Right ventricle myocardium superior (tissue), 1 donor: Measurements from ENCODE around the gene TNS4. TPM values are rescaled to one million over a fixed set of nuclear protein-coding genes. Genes with fewer than 3 reads are reported as not detected.
A peak's percentile ranks its signal among the peaks of the same experiment; 100 is the strongest.

Source experiments
- ATAC-seq: fragments of 200-7000 bp; cut with Tn5 transposase; one replicate; pipeline ENCODE4 v1.9.1; 2020; ENCODE audit warnings: mild to moderate bottlenecking; ENCODE audit not compliant: poor library complexity
- DNase-seq: peaks from one replicate; pipeline ENCODE4 v3.0.0-alpha.2; 2020
- intact Hi-C: fragments of 100-400 bp; cut with DNase I; formaldehyde crosslinking; loops from one replicate; pipeline ENCODE4 v1.11.2; 2022
- total RNA-seq: library from RNA; stranded (reverse); fragmentation: NEBNext Ultra II Directional; extraction: Animal tissue kit (Norgen Biotek cat#: 25700); gene quantifications from one replicate; pipeline ENCODE4 v1.2.1, GENCODE V29; 2021
- donor health status: DM: no; HTN: yes; CAD: no; lungs with severe emphysema.

TNS4 gene
- total RNA-seq, 1 donor from 2014 or later = not detected

DNA sequence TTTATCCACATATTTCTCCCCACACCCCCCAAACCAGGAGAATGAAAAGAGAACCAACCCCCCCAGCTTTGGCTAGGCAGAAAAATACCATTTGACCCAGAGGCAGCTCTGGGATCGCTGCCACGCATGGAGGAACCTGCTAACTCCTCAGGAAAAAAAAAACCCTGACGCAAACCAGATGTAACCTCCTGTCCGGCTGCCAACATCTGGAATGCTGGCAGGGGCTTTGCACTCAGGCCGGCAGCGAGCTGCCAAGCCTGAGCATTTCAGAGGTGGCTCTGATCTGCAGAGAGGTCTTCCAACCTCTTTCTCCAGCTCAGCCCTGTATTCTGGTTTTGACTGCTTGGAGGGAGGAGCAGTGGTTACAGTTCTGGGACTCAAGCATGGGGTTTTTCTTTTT lies 50.0 kb downstream of the TNS4 start:
- ATAC-seq (peak; percentile 78), DNase-seq (peak; percentile 92)
- intact Hi-C loops = no loop called here

DNA sequence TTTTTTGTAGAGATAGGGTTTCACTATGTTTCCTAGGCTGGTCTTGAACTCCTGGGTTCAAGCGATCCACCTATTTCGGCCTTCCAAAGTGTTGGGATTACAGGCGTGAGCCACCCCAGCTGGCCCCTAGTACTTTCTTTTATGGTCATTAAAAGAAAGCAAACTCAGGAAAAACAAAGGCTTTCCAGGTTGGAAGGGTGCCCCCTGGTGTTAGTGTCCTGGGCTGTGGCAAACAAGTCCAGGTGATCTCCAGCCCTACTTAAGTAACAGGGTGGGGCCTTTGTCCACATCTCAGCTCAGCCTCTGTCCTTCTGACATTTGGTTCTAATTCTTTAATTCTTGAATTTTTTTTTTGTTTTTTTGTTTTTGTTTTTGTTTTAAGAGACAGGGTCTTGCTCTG lies 51.2 kb downstream of the TNS4 start:
- no peak for ATAC-seq
- no peak for DNase-seq
- intact Hi-C loops = no loop called here

DNA sequence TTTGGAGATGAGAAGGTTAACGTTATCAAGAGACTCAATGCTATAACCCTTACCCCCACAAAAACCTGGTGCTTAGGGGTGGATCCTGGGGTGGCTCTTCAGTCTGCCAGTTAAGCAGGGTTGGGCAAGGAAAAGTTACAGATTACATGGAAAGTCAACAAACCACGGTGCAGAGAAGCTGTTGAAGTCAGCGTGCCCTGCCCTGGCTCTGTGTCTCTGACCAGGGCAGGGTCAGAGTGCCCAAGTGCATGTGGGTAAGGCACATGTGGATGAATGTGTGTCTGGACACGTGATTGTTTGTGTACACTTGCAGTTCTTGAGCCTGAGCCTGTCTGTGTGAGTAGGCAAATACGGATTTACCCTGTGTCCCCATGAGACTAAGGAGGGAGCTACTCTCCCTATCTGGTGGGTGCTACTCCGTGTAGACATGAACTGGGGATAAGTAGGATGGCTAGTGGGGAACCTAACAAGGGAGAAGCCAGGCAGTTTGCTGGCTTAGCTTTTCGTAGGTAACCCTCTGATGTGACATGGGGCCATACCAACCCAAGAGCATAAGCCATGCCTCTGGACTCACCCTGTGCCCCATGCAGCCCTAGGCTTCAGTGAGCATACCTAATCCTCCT lies 52.7 kb downstream of the TNS4 start:
- intact Hi-C loops = no loop called here
- DNase-seq = no peak

DNA sequence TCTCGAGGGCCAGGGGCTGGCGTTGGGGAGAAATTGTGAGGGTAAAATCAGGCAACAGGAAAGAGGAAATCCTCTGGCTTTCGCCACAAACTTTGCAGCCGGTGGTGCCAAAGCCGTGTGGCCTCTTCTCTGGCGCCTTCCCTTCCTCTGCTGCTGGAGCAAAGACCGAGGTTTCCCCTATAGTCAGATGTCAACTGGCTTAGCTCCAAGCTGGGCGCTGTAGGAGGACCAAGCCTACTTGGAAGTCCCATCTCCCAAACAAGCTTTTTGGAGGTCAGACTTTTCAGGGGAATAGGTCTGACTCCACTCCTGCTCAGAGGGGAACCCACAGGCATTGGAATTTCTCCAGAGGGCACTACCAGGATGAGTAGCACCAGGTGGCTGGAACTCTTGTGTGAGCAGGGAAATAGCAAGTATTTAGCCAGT lies 53.2 kb downstream of the TNS4 start:
- ATAC-seq (no peak), DNase-seq (peak; percentile 72)
- intact Hi-C loops = no loop called here

More for the DNA sequence above, 52.7 kb downstream of the TNS4 start:
- no peak for ATAC-seq

DNA sequence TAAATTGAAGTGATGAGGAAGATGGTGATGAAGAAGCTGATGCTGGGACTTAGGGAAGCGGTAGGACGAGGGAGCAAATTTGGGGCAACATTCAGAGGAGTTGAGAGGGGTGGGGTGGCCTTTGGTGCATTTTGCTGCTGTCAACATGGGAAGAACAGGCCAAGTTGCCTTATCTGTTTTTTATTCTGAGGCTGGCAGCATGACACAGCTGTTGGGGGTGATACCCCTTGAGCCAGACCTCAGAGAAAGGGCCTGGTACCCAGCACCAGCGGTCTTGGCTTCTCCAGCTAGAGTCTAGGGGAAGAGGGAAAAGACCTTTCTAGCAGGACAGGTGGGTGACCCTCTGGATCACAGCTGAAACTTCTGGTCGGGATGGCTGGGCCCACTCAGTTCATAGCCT lies 53.6 kb downstream of the TNS4 start:
- intact Hi-C loops = no loop called here
- no peak for ATAC-seq
- DNase-seq = no peak

DNA sequence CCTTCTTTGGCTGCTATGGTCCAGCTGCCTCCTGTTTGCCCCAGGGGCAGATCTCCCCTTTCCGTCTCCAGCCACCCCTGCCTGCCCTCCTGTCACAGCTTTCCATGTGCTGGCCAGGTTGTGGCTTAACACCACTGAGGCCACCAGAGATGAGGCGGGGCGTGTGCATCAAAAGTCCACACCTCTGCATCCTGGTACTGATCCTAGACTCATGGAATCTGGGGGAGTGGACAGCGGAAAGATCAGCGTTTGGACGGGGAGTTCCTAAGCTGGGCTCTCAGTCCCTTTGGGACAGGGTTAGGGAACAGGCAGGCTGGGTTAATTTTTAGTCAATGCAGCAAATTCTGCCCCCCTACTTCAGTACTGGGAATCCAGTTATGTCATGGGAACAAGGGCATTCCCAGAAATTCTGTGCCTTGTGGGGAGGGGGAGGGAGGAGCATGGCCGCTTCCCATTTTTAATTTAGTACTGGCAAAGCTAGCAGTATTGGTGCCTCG lies 54.2 kb downstream of the TNS4 start:
- intact Hi-C loops = no loop called here
- ATAC-seq (peak; percentile 33), DNase-seq (peak; percentile 70)

DNA sequence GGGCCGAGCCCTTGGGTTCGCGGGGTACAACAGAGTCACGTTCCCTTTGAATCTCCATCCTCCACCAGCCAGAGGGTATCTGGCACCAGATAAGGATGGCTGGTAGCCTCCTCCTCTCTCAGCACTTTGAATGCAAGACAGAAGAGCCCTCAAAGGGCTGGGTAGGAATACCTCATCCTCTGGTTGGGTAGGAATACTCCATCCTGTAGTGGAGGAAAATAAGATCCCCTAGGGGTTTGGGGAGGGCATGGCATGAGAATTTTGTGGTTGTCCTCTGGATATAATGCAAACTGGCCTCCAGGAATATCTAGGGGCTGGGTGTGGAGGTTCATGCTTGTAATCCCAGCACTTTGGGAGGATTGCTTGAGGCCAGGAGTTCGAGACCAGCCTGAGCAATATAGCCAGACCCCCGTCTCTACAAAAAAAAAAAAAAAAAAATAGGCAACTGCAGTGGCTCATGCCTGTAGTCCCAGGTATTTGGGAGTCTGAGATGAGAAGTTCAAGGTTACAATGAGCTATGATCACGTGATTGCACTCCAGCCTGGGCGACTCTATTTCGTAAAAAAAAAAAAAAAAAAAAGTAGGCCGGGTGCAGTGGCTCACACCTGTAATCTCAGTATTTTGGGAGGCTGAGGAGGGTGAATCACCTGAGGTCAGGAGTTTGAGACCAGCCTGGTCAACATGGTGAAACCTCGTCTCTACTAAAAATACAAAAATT lies 55.5 kb downstream of the TNS4 start:
- ATAC-seq (no peak), DNase-seq (no peak)
- intact Hi-C loops = no loop called here

DNA sequence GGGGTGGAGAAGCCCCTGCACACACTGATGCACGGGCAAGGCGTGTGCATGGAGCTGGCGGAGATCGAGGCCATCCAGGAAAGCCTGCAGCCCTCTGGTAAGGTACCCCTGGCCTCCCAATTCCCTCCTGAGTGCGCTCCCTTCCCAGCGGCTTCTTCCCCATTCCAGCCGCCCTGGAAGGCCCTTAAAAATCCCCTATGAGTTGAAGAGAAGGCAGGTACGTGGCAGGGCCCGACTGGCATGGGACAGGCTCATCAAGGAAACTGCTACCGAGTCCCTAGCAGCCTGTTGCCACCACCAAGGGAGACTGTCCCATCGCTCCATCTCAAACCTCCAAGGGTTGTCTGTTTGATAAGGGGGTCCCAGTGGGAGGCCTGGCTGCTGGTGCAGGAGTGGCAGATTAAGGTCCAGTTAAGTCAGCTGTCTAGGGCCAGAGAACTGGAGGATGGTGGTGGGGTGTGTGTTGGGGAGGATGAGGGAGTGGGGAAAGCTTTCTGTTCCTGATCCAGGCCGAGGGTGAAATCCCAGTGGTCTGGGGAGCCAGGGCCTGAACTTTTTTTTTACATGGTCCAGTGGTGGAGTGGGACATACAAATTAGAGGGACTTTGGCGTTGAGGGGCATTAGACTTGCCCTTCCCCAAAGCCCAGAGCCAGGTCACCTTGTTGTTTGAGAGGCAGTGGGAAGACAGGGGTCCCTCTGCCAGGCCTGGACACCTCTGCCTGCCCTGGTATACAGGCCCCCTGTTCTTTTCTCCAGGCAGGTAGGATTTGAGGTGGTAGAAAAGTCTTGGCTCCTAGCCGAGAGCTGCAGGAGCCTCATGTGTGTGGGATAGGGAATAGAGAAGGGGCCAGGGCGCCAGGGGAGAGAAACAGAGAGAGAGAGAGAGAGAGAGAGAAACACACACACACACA lies 57.2 kb downstream of the TNS4 start:
- ATAC-seq = no peak
- DNase-seq = no peak
- intact Hi-C loops = loop anchor here (2.0 to 5.0 kb wide), 2 partner anchors 93 to 117 kb away; no protein-coding TSS in a partner anchor

DNA sequence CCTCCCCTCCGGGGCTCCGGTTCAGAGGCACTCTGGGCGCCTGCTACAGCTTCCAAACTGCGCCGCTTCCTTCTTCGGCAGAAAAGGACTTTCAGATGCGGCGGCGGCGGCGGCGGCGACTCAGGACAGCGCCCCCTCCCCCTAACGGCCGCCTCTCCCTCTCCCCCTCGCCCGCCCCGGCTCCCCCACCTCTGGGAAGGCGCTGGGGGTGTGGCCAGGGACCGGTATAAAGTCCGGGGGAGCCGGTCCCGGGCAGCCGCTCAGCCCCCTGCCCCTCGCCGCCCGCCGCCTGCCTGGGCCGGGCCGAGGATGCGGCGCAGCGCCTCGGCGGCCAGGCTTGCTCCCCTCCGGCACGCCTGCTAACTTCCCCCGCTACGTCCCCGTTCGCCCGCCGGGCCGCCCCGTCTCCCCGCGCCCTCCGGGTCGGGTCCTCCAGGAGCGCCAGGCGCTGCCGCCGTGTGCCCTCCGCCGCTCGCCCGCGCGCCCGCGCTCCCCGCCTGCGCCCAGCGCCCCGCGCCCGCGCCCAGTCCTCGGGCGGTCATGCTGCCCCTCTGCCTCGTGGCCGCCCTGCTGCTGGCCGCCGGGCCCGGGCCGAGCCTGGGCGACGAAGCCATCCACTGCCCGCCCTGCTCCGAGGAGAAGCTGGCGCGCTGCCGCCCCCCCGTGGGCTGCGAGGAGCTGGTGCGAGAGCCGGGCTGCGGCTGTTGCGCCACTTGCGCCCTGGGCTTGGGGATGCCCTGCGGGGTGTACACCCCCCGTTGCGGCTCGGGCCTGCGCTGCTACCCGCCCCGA lies 58.0 kb downstream of the TNS4 start, which contains the start of gene IGFBP4:
Gene IGFBP4 (plus strand): TSS at position 255 of the 792 bp plus-strand sequence. CDS start 286 bp downstream, at position 541.
- DNase-seq (peak; percentile 90), ATAC-seq (peak; percentile 73)
- intact Hi-C loops = loop anchor here (2.0 to 5.0 kb wide), 2 partner anchors 94 to 117 kb away; no protein-coding TSS in a partner anchor

DNA sequence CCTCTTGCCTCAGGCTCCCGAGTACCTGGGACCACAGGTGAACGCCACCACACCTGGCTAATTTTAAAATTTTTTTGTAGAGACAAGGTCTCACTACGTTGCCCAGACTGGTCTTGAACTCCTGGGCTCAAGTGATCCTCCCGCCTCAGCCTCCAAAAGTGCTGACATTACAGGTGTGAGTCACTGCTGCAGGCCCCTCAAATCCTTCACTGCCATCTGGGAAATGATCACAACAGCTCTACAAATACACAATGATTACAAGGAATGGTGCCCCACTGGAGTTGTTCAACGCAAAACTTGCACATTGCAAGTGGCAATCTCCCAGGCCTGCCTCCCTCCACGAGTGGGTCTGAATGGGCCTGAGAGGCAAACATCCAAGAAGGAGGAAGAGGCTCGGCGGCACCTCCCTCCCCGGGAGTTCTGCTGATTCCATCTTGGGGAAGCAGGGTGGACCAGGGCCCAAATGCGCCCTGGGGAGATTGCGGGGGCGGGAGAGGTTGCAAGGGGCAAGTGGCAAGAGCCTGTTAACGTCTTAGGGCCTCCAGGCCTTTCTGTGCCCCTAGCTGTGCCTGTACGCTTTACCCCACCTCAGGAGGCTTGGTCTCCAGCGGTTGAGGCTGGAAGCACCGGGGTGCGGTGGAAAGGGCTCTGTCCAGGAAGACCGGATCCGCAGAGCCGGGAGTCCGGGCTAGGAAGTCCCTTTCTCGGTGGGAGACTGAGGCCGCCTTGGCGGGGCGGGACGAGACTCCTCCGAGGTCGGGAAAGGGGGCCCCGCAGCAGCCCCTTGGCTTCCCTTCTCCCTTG lies 58.8 kb downstream of the TNS4 start:
- peak; percentile 28 for ATAC-seq
- intact Hi-C loops = loop anchor here (2.0 to 5.0 kb wide), 2 partner anchors 95 to 118 kb away; no protein-coding TSS in a partner anchor
- DNase-seq = peak; percentile 80

DNA sequence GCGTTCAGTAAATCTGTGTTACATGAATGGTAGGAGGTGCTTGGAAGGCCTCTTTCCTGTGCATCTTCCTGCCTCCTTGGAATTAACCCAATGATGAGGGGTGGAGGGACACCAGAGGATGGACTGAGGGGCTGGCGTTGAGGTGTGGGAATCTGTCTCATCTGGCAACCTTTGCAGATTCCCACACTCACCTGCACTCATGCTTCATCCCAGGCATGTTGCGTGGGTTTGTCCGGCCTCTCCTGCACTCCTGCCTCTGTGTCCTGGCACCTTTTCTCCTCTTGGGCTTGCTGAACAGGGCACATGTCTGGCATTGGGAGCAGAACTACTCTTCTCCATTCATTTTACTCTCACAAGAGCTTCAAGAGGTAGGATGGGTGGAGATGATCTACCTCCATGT lies 61.3 kb downstream of the TNS4 start:
- DNase-seq = no peak
- ATAC-seq = no peak
- intact Hi-C loops = loop anchor here (2.0 to 5.0 kb wide), 2 partner anchors 37 to 97 kb away; no protein-coding TSS in a partner anchor

DNA sequence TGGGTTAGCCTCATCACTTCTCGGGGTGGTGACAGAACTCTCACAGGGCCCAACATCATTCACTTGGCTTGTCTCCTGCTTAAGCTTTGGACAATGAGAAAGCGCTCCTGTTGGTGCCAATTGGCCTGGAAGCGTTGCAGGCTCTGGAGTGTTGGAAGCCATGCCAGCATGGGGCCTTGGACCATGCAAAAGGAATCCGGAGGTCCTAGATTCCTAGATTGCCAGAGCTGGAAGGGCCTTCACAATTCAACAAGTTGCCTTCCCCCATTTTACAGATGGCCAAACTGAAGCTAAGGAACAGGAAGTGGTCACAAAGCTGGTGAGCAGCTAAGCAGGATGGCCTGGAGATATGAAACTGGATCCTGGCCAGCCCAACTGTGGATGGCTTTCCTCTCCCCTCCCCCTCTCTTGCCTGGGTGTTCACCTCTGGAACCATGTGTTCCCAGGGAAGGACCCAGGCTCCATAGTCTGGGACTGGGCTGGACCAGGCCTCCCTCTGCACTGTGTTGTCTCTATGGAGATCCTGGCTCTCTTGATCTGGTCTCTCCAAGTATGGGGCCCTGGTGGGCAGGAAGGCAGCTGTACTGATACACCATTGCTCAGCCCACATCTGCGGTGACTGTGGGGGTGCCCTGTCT lies 64.2 kb downstream of the TNS4 start:
- intact Hi-C loops = no loop called here
- peak; percentile 51 for DNase-seq
- peak; percentile 76 for ATAC-seq

DNA sequence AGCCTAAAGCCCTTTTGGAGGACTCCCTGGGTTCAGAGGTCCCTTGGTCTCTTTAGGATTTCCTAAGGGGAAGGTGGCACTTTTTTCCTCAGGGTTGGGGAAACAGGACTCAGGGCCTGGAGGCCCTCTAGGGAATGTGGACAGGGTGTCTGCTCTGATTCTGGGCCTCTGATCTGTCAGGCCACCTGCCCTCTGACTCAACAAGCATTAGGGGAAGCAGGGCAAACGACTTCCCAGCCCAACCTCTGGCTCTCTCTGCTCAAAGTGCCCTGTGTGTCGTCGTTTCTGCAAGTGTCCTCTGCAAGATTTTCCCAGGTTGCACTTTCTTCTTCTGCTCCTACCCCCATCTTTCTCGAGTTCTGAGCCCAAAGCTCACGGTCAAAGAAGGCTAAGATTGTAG lies 64.8 kb downstream of the TNS4 start:
- no peak for DNase-seq
- intact Hi-C loops = no loop called here

DNA sequence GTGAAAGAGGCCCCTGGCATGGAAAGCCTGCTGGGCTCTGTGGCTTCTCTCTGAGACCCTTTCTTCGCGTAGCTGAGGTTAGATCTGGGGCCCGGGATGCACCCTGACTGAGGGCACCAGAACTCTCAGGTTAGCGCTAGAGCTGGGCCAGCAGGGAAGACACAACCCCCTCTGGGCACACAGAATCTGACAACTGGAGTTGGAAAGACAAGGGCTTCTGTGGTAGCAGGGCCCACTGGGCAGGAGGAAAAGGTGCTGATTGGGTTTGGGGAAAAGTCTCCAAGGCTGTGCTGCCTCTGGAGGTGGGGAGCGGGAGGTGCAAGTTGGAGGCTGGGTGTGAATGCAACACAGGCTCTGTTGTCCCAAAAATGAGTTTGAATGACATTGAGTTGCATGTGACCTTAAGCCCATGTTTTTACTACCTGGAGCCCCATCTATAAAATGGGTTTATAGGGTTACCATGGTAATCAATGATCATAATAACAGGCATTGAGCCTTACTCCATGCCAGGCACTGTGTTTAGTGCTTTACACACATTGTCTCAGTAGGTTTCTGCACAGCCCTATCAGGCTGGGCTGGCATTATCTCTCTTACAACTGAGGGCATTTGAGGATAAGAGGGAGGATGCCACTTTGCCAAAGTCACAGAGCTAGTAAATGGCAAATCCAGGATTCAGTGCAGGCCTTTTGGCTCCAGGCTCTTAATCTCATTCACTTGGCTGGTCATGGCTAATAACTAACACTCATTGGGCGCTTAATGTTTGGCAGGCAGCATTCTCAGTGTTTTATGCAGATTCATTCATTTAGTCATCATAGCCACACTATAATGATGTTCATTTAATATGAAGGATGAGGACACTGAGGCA lies 67.6 kb downstream of the TNS4 start:
- ATAC-seq = peak; percentile 26
- intact Hi-C loops = no loop called here
- no peak for DNase-seq

More for the DNA sequence above, 64.8 kb downstream of the TNS4 start:
- ATAC-seq = peak; percentile 4

DNA sequence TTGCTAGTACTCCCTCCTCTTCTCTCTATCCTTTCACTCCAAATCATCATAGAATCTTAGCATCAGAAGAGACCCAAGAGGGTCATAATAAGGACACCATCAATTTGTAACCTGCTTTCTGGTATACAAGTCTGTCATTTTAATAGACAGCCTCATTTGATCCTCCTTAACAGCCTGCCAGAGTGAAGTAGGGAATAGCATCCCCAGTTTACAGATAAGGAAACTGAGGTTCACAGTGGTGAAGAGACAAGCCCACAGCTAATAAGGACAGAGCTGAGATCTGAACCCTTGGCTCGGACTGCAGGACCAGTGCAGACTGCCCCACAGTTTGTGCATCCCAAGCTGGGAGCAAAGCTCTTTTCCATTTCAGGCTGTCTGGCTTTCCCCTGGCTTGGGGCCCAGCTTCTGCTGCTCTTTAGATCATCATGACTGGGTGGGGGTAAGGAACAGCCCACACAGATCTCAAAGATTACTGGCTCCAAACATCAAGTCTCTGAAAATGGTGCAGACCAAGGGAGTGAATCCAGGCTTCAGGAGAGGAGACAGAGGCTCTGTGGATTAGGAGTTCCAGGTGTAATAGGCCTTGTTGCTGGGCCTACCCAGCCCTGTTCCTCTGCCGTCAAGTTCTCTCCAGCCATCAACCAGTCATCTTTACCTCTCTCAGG lies 68.4 kb downstream of the TNS4 start:
- DNase-seq (no peak), ATAC-seq (no peak)
- intact Hi-C loops = no loop called here
